CD4-positive, alpha-beta T cell treated with Interleukin-17A for 4 hours (primary cell): ENCODE results near the gene TBATA.
"Not testable (repeated sequence)": the region's sequence is repeated elsewhere in the genome, so short reads cannot be mapped to it uniquely, and the experiment has no call there.

Experiments used
- DNase-seq: peaks from one replicate; pipeline ENCODE4 v3.0.0-alpha.2; 2020; ENCODE audit warnings: mixed read lengths

TBATA gene

DNA sequence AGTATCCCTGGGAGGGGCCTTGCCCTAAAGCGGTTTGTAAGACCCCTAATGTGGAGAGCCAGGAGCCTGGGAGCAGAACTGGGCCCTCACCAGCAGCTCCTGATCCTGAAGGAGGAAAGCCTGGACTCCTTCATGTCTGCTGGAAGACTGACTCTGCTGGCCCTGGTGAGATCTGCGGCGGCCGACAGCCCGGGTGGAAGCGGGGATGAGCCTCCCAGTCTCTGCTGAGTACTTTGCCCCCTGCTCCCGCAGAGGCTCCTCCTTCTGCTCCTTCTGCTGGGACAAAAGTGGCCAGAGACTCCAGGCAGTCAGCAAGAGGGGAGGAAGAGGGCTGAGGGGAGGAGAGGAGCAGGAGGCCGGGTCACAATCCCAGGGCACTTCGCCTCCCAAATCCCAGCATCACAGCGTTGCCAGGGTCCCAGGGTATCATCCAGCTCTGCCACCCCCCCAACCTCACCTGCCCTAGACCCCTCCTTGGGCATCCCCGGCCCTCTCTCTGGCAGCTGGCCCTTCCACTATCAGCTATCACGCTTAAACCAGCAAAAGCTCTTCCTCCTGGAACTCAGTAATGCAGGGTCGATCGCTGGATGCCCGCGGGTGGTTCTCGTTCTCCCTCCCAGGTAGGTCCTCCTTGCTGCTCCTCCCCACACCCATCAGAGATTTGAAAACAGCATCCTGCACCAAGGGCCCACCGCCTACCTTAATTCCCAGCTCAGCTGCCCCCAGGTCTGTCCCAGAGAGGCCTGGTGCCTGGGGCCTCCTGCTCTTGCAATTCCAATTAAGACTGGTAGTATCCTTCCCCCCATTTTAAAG is 7.9 kb downstream of the TBATA start:
- DNase-seq, result no peak

DNA sequence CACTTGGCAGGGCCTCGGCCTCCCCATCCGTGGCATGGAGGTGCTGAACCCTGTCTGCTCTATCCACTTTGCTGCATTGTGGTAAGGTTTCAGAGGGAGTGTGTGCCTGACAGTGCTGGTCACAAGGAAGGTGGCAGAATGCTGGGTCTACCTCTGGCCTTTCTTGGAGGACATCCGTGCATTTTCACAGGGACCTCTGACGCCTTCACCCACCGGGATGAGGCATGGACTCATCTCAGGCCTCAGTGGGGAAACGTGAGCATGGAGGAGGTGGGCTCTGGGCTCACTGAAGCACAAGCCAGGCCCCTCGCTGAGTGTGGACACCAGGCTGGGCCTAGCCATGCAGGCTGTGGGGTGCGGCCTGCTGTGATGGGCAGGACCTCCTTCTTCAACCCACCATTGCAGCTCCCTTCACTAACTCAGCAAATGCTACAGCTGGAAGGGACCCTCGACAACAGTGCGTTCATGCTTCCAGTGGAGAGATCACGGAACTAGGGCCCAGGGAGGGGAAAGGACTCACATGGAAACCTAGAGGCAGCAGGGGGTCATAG is 8.6 kb downstream of the TBATA start:
- DNase-seq, result no peak

GRCh38 chr10:70775679-70776454 is 9.3 kb downstream of the TBATA start:
- no peak for DNase-seq

GRCh38 chr10:70774810-70775678 is 10.1 kb downstream of the TBATA start:
- DNase-seq, result no peak

DNA sequence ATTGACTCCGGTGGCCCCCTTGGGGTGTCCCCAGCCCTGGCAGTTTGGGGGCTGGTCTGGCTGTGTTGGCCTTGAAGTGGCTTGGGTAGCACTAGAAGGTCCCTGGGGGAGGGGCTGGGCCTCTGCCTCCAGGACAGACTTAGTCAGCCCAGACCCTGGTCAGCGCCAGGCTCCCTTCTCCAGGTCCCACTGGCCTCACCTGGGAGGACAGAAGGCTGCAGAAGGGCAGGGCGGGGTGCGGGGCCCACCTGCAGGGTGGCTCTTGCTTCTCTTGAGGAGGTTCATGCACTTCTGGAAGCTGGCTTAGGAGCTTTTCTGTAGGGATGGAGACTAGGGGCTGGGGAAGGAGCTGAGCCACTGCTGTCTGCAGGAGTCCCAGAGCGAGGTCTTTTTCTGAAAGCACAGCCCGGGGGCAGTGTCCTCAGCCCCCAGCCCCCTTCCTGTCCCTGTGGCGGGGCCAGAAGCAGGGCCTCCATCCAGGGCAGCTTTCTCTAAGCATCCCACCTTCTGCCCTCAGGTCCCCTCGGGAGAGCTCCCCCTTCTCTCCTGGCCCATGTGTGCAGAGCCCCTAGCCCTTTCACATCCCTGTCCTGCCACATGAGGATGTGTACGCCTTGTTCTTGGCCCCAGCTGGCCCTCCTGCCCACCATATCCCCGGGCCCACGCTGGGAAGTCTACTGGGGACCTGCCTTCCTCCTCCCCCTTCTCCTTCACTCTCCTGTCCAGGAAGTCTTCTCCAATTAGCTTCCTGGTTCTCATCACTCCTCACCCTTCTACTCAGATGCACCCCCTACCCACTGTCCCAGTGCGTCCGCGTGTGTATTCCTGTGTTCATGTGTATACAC is 11.0 kb downstream of the TBATA start:
- no peak for DNase-seq

DNA sequence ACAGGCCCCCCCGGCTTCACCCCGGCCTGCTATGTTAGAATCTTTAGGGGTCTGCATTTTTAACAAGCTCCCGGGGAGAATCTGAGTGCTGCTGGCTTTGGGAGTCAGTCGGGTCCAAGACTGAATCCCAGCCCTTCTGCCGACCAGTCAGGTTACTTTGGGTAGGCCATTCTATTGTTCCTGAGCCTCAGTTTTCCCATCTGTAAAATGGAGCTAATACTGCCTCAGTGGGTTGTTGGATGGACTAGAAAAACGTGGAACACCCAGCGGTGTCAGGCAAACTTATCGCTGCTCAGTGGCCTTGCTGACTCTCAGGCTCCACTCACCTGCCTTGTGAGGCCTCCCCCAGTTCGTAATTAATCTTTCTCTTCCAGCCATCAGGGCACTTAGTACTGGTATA is 11.7 kb downstream of the TBATA start:
- DNase-seq, result no peak

DNA sequence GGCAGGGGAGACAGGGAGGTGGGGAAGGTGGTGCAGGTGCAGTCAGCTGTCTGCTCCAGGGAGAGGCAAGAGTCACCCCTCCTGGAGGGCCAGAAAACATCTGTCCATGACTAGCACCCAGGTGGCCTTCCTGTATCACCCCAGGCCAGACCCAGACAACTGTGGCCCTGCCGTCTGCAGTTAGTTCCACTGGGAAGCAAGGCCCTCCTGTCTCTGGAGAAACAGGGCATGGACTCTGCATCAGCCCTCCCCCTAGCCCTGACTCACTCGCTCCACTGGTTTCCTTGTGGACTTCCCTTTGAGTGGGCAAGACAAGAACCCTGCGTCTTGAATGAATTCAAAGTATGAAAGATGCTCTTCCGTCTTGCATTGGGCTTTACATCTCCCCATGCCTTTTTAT is 12.6 kb downstream of the TBATA start:
- no peak for DNase-seq

GRCh38 chr10:70771311-70772194 is 13.6 kb downstream of the TBATA start:
- no peak for DNase-seq

GRCh38 chr10:70770516-70770915 is 14.7 kb downstream of the TBATA start:
- not testable (repeated sequence) for DNase-seq

GRCh38 chr10:70770001-70770400 is 15.2 kb downstream of the TBATA start:
- no peak for DNase-seq

GRCh38 chr10:70769121-70769520 is 16.1 kb downstream of the TBATA start:
- no peak for DNase-seq

GRCh38 chr10:70768026-70768685 is 17.0 kb downstream of the TBATA start:
- not testable (repeated sequence) for DNase-seq

DNA sequence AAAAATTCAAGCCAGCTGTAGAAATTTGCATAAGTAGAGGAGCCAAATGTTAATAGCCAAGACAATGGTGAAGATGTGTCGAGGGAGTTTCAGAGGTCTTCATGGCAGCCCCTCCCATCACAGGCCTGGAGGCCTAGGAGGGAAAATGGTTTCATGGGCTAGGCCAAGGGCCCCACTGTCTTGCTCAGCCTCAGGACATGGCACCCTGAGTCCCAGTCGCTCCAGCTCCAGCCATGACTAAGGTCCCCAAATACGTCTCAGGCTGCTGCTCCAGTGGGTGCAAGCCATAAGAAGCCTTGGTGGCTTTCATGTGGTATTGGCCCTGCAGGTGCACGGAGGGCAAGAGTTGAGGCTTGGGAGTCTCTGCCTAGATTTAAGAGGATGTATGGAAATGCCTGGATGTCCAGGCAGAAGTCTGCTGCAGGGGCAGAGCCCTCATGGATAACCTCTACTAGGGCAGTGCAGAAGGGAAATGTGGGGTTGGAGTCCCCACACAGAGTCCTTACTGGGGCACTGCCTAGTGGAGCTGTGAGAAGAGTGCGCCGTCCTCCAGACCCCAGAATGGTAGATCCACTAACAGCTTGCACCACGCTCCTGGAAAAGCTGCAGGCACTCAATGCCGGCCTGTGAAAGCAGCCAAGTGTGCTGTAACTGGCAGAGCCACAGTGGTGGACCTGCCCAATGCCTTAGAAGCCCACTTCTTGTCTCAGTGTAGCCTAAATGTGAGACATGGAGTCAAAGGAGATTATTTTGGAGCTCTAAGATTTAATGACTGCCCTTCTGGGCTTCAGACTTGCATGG is 19.2 kb downstream of the TBATA start:
- no peak for DNase-seq

GRCh38 chr10:70763567-70763966 is 21.6 kb downstream of the TBATA start:
- no peak for DNase-seq

DNA sequence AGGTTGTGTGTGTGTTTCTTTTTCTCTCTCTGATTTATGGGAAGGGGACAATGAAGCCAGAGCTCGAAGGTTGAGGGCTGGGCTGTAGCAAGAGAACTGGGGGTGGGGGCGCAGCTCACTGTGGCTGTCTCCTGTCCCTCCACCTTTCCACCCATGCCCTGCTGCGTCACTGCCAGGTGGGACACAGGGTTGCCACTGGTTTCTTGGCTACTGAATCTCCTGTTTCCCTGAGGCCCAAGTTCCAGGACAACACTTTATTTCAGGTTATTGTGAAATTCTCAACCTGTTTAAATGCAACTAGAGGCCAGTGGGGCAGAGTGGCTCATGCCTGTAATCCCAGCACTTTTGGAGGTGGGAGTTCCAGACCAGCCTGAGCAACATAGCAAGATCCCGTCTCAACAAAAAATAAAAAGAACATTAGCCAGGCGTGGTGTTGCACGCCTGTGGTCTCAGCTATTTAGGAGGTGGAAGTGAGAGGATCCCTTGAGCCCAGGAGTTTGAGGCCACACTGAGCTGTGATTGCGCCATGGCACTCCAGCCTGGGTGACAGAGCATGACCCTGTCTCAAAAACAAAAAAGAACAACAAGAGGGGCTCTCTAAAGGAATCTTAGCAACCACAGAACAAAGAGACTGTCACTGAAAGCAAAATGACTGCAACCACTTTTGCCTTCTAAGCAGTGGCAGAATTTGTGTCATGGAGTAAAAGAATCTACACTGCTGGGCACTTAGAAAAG is 22.6 kb downstream of the TBATA start:
- no peak for DNase-seq

GRCh38 chr10:70761727-70762350 is 23.3 kb downstream of the TBATA start:
- no peak for DNase-seq

GRCh38 chr10:70761031-70761601 is 24.1 kb downstream of the TBATA start:
- DNase-seq, result no peak

GRCh38 chr10:70760271-70760787 is 24.8 kb downstream of the TBATA start:
- DNase-seq, result no peak
